HUDEP-2 (cell line): ENCODE measurements around the gene DOK3.

Source experiments
- DNase-seq, 76 experiments: peaks; one replicate each; lab custom pipeline; 2025; ENCODE audit not compliant: unreplicated experiment in 76 of 76; lab: John Stamatoyannopoulos, UW

DOK3 gene

GRCh38 chr5:177509381-177509951 is at the start of gene DOK3:
Gene DOK3, minus strand, starts transcription at chr5:177509826. Its CDS starts 286 bp downstream, at chr5:177509540.
- peak in 18 of 76 experiments; percentile 13 to 57 (median 24) for DNase-seq

- no peak for DNase-seq
Observed at GRCh38 chr5:177557796-177558195, 48.2 kb upstream of the DOK3 start.

GRCh38 chr5:177557041-177557647 is 47.5 kb upstream of the DOK3 start:
- DNase-seq, result peak in 35 of 76 experiments; percentile 3 to 46 (median 15)

GRCh38 chr5:177555665-177556064 is 46.0 kb upstream of the DOK3 start:
- DNase-seq, result no peak

GRCh38 chr5:177555228-177555627 is 45.6 kb upstream of the DOK3 start:
- DNase-seq, result no peak

GRCh38 chr5:177554474-177555111 is 45.0 kb upstream of the DOK3 start, which contains the start of gene FAM193B:
Gene FAM193B, minus strand, starts transcription at chr5:177554563. Its CDS starts 105 bp downstream, at chr5:177554458.
- peak in 75 of 76 experiments; percentile 30 to 97 (median 89) for DNase-seq

GRCh38 chr5:177553671-177554429 is 44.2 kb upstream of the DOK3 start:
- peak in 13 of 76 experiments; percentile 3 to 40 (median 20) for DNase-seq

- no peak for DNase-seq
Observed at GRCh38 chr5:177552839-177553455, 43.3 kb upstream of the DOK3 start.

- no peak for DNase-seq
Observed at GRCh38 chr5:177550122-177550521, 40.5 kb upstream of the DOK3 start.

- DNase-seq, result no peak
Observed at GRCh38 chr5:177548495-177548894, 38.9 kb upstream of the DOK3 start.

- DNase-seq, result no peak
Observed at GRCh38 chr5:177547736-177548135, 38.1 kb upstream of the DOK3 start.

- peak in 1 of 76 experiments; percentile 5 for DNase-seq
Observed at GRCh38 chr5:177546258-177546741, 36.7 kb upstream of the DOK3 start.

GRCh38 chr5:177545487-177546257 is 36.0 kb upstream of the DOK3 start:
- DNase-seq, result no peak

- DNase-seq, result no peak
Observed at GRCh38 chr5:177542816-177543465, 33.3 kb upstream of the DOK3 start.

- DNase-seq, result no peak
Observed at GRCh38 chr5:177540438-177540837, 30.8 kb upstream of the DOK3 start.

GRCh38 chr5:177539411-177539810 is 29.8 kb upstream of the DOK3 start:
- DNase-seq, result no peak

- no peak for DNase-seq
Observed at GRCh38 chr5:177538876-177539275, 29.2 kb upstream of the DOK3 start.

- DNase-seq, result no peak
Observed at GRCh38 chr5:177537389-177538361, 28.0 kb upstream of the DOK3 start.
